Liver (tissue), 9 donors: Measurements from ENCODE around the gene MYO3B. TPM values are rescaled to one million over a fixed set of nuclear protein-coding genes. Genes with fewer than 3 reads are reported as not detected.

ENCODE experiments used
- DNase-seq: peaks from one replicate; pipeline ENCODE4 v3.0.0-alpha.2; 2017; ENCODE audit warnings: low spot score
- H3K27ac ChIP-seq, 2 donors: one replicate each; pipeline ENCODE4 v1.7.0; 2013; ENCODE audit warnings: inconsistent platforms in 2 of 2, low read length in 2 of 2, control low read depth in 1 of 2, low read depth in 1 of 2, mild to moderate bottlenecking in 1 of 2
- H3K27me3 ChIP-seq, 4 donors: one replicate each; pipeline versions ENCODE4 v1.6.1 to v1.7.0; 2013; ENCODE audit warnings: low read length in 3 of 4, inconsistent platforms in 1 of 4, mild to moderate bottlenecking in 1 of 4, moderate library complexity in 1 of 4; ENCODE audit not compliant: control insufficient read depth in 4 of 4, insufficient read depth in 4 of 4
- H3K36me3 ChIP-seq, 4 donors: one replicate each; pipeline versions ENCODE4 v1.6.1 to v1.7.0; 2013; ENCODE audit warnings: low read length in 3 of 4, mild to moderate bottlenecking in 3 of 4, low read depth in 1 of 4, moderate library complexity in 1 of 4; ENCODE audit not compliant: control insufficient read depth in 4 of 4, insufficient read depth in 3 of 4
- H3K4me1 ChIP-seq, 4 donors: one replicate each; pipeline versions ENCODE4 v1.6.1 to v1.7.0; 2013; ENCODE audit warnings: low read length in 3 of 4, mild to moderate bottlenecking in 3 of 4, moderate library complexity in 1 of 4; ENCODE audit not compliant: control insufficient read depth in 4 of 4, insufficient read depth in 4 of 4
- H3K4me3 ChIP-seq, 3 donors: one replicate each; pipeline versions ENCODE4 v1.6.1 to v1.7.0; 2013; ENCODE audit warnings: low read length in 3 of 3, control low read depth in 1 of 3, low read depth in 1 of 3, mild to moderate bottlenecking in 1 of 3
- H3K9ac ChIP-seq, 2 donors: one replicate each; pipeline ENCODE4 v1.7.0; 2013; ENCODE audit warnings: low read length in 2 of 2, mild to moderate bottlenecking in 2 of 2, moderate library complexity in 2 of 2, control low read depth in 1 of 2, low read depth in 1 of 2
- H3K9me3 ChIP-seq, 4 donors: one replicate each; pipeline versions ENCODE4 v1.6.1 to v1.7.0; 2013; ENCODE audit warnings: low read length in 3 of 4; ENCODE audit not compliant: control insufficient read depth in 4 of 4
- ATF3 ChIP-seq: IDR thresholded peaks from 2 replicates; pipeline ENCODE4 v1.6.1; 2016; ENCODE audit warnings: antibody characterized with exemption
- CTCF ChIP-seq: fragments of 150-350 bp; IDR thresholded peaks from 2 replicates; pipeline ENCODE4 v1.5.1; 2017; ENCODE audit warnings: improper control_type of control experiment, low read depth, low read length; ENCODE audit not compliant: missing input control
- FOXA2 ChIP-seq: IDR thresholded peaks from 2 replicates; pipeline ENCODE4 v1.6.1; 2016; ENCODE audit warnings: antibody characterized with exemption
- HNF4A ChIP-seq, 2 donors: conservative IDR thresholded peaks; 2 replicates each; pipeline ENCODE4 v1.6.1; 2016; ENCODE audit warnings: antibody characterized with exemption in 2 of 2, mild to moderate bottlenecking in 2 of 2
- HNF4G ChIP-seq: IDR thresholded peaks from 2 replicates; pipeline ENCODE4 v1.6.1; 2016; ENCODE audit warnings: antibody characterized with exemption
- JUND ChIP-seq, 2 donors: IDR thresholded peaks; 2 replicates each; pipeline ENCODE4 v1.6.1; 2016; ENCODE audit warnings: antibody characterized with exemption in 2 of 2
- MAX ChIP-seq: IDR thresholded peaks from 2 replicates; pipeline ENCODE4 v1.6.1; 2016; ENCODE audit warnings: antibody characterized with exemption
- NR2F2 ChIP-seq: IDR thresholded peaks from 2 replicates; pipeline ENCODE4 v1.6.1; 2016; ENCODE audit warnings: antibody characterized with exemption
- RAD21 ChIP-seq, 2 donors: IDR thresholded peaks; 2 replicates each; pipeline ENCODE4 v1.6.1; 2016; ENCODE audit warnings: antibody characterized with exemption in 2 of 2, mild to moderate bottlenecking in 2 of 2
- RXRA ChIP-seq, 2 donors: IDR thresholded peaks; 2 replicates each; pipeline ENCODE4 v1.6.1; 2017 to 2018; ENCODE audit warnings: antibody characterized with exemption in 2 of 2, mild to moderate bottlenecking in 1 of 2
- SP1 ChIP-seq: IDR thresholded peaks from 2 replicates; pipeline ENCODE4 v1.6.1; 2018; ENCODE audit warnings: antibody characterized with exemption, mild to moderate bottlenecking
- TAF1 ChIP-seq: conservative IDR thresholded peaks from 2 replicates; pipeline ENCODE4 v1.6.1; 2016; ENCODE audit warnings: antibody characterized with exemption, mild to moderate bottlenecking
- YY1 ChIP-seq: IDR thresholded peaks from 2 replicates; pipeline ENCODE4 v1.6.1; 2016; ENCODE audit warnings: antibody characterized with exemption, mild to moderate bottlenecking
- ZBTB33 ChIP-seq: IDR thresholded peaks from 2 replicates; pipeline ENCODE4 v1.6.1; 2016; ENCODE audit warnings: antibody characterized with exemption
- WGBS: extraction: QIAGEN DNeasy Blood & Tissue Kit; methylation state at CpG from one replicate; pipeline ENCODE4 v1.1.7; 2013; 5-methylcytosine and 5-hydroxymethylcytosine counted together
- polyA plus RNA-seq, 2 donors: library from polyadenylated mRNA; stranded (reverse) in 1 of 2; unstranded in 1 of 2; fragments of 200-250 nt in 1 of 2; fragments of >200 nt in 1 of 2; fragmentation: Nextera tagmentation in 1 of 2; extraction: Ambion mirVana in 1 of 2; gene quantifications; one replicate each; pipeline versions ENCODE4 v1.2.1 to v1.2.3, GENCODE V29; 2013 to 2015
- total RNA-seq, 2 donors: library from RNA; depleted of rRNA; stranded (reverse); fragments of >200 nt; gene quantifications; one replicate each; pipeline ENCODE4 v1.2.3, GENCODE V29; 2014
- donor health status: healthy.
- donor health status: healthy.
- donor health status: healthy.
- donor health status: healthy.
- donor health status: healthy.

The MYO3B gene
- total and polyA plus RNA-seq, 4 donors = under 0.01 to 0.05 TPM; not detected in 2

GRCh38 chr2:170216428-170216827 lies 38.5 kb downstream of the MYO3B start:
- H3K9me3 ChIP-seq = no peaks in the 10 kb centered on the region
- no peak for TF ChIP-seq HNF4A (conservative IDR thresholded peaks at IDR 0.05)
- no peak for TF ChIP-seq ZBTB33
- no peak for TF ChIP-seq HNF4G
- no peak for TF ChIP-seq TAF1
- no peak for TF ChIP-seq SP1
- TF ChIP-seq JUND (IDR thresholded peaks at IDR 0.05) = no peak
- TF ChIP-seq CTCF = no peak
- TF ChIP-seq ATF3 = no peak
- no peak for TF ChIP-seq MAX
- no peak for TF ChIP-seq NR2F2
- no peaks in the 10 kb centered on the region for H3K27me3 ChIP-seq
- WGBS = 90% methylated on average over 3 of the region's 3 CpGs
- no peaks in the 10 kb centered on the region for H3K4me1 ChIP-seq
- H3K9ac ChIP-seq = no peak overlapping the region
- H3K4me3 ChIP-seq = no peak overlapping the region
- H3K36me3 ChIP-seq = no peaks in the 10 kb centered on the region
- H3K27ac ChIP-seq = no peak overlapping the region
- DNase-seq = no peak

- Histone ChIP-seq H3K4me3 (no peak overlapping the region), H3K4me1 (no peaks in the 10 kb centered on the region), H3K27me3 (no peaks in the 10 kb centered on the region), H3K9me3 (no peaks in the 10 kb centered on the region), H3K27ac (peak overlapping the region in 1 of 2 donors; percentile 28), H3K36me3 (no peaks in the 10 kb centered on the region), H3K9ac (no peak overlapping the region)
- WGBS = 80% methylated on average over 5 of the region's 5 CpGs
- no peak for TF ChIP-seq HNF4A (conservative IDR thresholded peaks at IDR 0.05)
- no peak for TF ChIP-seq FOXA2
- no peak for TF ChIP-seq RAD21 (IDR thresholded peaks at IDR 0.05)
- TF ChIP-seq YY1 = no peak
- TF ChIP-seq MAX = no peak
- TF ChIP-seq RXRA (IDR thresholded peaks at IDR 0.05) = no peak
- no peak for TF ChIP-seq NR2F2
- DNase-seq = no peak
These were observed 39.0 kb downstream of the MYO3B start for GRCh38 chr2:170216981-170217380.

GRCh38 chr2:170217778-170218251 lies 39.9 kb downstream of the MYO3B start:
- no peaks in the 10 kb centered on the region for H3K36me3 ChIP-seq
- WGBS = 87% methylated on average over 4 of the region's 4 CpGs
- H3K27ac ChIP-seq = no peak overlapping the region

More at GRCh38 chr2:170217778-170218251, 39.9 kb downstream of the MYO3B start:
- Histone ChIP-seq H3K4me3 (no peak overlapping the region), H3K9ac (no peak overlapping the region), H3K9me3 (no peaks in the 10 kb centered on the region), H3K27me3 (no peaks in the 10 kb centered on the region), H3K4me1 (no peaks in the 10 kb centered on the region)
- DNase-seq = no peak
- TF ChIP-seq NR2F2 (peak; percentile 64), RXRA (IDR thresholded peaks at IDR 0.05) (no peak), HNF4A (conservative IDR thresholded peaks at IDR 0.05) (no peak), ZBTB33 (no peak), JUND (IDR thresholded peaks at IDR 0.05) (no peak)
